NB4 (cell line): ENCODE results near the gene TMEM11.

ENCODE experiments used
- DNase-seq: peaks from one replicate; pipeline ENCODE4 v3.0.0; 2010; ENCODE audit warnings: low read depth
- H3K4me3 ChIP-seq: one replicate; pipeline ENCODE4 v1.5.1; 2011; ENCODE audit warnings: mild to moderate bottlenecking, low read depth, low read length, moderate library complexity
- MYC ChIP-seq: IDR thresholded peaks from 2 replicates; pipeline ENCODE4 v1.6.1; 2011; ENCODE audit warnings: low read depth, low read length
- POLR2A ChIP-seq: IDR thresholded peaks from 2 replicates; pipeline ENCODE4 v1.6.1; 2011; ENCODE audit warnings: mild to moderate bottlenecking; ENCODE audit not compliant: insufficient read length; ENCODE audit errors: extremely low read depth
- TF ChIP-seq, protein P1 (sequence below): IDR thresholded peaks from 2 replicates; pipeline ENCODE4 v1.6.1; 2011; ENCODE audit warnings: low read depth, low read length
- TF ChIP-seq, protein P2 (sequence below): IDR thresholded peaks from one replicate; pipeline ENCODE4 v1.5.1; 2012; ENCODE audit warnings: low read depth, low read length

The TMEM11 gene

DNA sequence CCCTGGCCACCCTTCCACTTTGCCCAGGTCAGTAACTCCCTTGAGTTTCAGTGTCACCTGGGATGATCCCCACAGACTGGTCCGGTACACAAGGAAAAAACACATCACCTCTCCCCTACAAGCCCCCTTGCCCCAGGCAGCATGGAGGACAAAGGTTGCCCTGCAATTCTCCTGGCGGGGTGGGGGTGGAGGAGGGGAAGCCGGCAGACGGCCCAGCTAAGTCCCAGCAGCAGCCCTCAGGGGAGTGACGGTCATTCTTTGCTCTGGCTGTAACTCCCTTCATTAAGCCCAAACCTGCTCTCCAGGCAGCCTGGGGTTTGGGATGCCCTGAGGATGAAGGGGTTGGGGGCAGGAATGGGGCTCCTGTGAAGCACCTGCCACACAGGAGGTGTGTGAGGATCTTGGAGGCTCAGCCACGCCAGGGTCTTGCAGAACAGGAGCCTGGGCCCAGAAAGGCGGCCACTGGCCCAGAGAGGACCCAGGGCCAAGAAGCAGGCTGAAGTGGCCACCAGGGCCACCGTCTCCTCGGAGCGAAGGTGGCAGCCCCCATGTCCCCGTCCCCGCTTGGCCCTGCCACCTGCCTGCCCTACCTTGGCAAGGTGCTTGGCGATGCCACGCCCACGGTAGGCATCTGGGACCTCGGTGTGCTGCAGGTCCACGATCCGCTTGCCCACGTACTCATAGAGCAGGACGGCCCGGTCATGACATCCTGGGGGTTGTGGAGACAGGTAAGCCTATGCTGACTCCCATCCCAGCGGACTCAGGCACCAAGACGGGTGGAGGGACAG is 29.7 kb upstream of the TMEM11 start:
- TF ChIP-seq, protein P1, sequence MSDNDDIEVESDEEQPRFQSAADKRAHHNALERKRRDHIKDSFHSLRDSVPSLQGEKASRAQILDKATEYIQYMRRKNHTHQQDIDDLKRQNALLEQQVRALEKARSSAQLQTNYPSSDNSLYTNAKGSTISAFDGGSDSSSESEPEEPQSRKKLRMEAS = no peak
- TF ChIP-seq MYC = no peak
- no peak for TF ChIP-seq POLR2A
- TF ChIP-seq, protein P2, sequence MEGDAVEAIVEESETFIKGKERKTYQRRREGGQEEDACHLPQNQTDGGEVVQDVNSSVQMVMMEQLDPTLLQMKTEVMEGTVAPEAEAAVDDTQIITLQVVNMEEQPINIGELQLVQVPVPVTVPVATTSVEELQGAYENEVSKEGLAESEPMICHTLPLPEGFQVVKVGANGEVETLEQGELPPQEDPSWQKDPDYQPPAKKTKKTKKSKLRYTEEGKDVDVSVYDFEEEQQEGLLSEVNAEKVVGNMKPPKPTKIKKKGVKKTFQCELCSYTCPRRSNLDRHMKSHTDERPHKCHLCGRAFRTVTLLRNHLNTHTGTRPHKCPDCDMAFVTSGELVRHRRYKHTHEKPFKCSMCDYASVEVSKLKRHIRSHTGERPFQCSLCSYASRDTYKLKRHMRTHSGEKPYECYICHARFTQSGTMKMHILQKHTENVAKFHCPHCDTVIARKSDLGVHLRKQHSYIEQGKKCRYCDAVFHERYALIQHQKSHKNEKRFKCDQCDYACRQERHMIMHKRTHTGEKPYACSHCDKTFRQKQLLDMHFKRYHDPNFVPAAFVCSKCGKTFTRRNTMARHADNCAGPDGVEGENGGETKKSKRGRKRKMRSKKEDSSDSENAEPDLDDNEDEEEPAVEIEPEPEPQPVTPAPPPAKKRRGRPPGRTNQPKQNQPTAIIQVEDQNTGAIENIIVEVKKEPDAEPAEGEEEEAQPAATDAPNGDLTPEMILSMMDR = no peak
- no peak overlapping the region for H3K4me3 ChIP-seq
- DNase-seq = no peak

DNA sequence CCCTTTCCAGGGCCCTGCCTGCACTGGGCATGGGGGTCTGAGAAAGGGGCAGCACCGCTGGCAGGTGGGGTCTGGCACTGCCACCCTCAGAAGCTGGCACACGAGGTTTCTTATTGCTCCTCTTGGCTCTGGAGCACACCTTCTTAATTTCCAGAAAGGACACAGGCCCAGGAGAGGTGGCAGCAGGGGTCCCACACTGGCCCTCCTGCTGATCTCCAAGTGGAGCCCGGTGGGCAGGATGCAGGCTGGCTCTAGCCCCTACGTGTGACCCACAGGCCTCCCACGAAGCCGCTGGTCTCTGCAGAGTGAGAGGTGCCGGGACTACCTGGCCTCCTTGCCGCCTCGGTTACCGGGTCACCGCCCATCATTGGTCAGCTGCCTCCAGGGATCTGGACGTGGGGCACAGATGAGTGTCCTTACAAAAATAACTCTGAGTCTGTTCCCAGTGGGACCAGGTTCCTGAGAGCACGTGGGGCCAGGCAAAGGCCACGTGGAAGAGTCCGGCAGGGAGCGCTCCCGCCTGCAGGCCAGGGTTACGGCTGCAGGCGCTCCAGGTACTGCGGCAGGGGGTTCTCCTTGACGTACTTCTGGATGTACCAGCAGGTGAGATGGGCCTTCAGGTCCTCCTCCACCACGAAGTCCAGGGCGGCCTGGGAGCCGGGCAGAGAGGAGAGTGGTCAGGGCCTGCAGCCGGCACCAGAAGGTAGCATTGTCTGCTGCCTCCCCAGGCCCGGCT is 29.0 kb upstream of the TMEM11 start:
- H3K4me3 ChIP-seq = no peak overlapping the region
- DNase-seq = no peak
- TF ChIP-seq POLR2A (no peak), MYC (no peak)
- TF ChIP-seq, protein P2 = no peak
- TF ChIP-seq, protein P1 = no peak

DNA sequence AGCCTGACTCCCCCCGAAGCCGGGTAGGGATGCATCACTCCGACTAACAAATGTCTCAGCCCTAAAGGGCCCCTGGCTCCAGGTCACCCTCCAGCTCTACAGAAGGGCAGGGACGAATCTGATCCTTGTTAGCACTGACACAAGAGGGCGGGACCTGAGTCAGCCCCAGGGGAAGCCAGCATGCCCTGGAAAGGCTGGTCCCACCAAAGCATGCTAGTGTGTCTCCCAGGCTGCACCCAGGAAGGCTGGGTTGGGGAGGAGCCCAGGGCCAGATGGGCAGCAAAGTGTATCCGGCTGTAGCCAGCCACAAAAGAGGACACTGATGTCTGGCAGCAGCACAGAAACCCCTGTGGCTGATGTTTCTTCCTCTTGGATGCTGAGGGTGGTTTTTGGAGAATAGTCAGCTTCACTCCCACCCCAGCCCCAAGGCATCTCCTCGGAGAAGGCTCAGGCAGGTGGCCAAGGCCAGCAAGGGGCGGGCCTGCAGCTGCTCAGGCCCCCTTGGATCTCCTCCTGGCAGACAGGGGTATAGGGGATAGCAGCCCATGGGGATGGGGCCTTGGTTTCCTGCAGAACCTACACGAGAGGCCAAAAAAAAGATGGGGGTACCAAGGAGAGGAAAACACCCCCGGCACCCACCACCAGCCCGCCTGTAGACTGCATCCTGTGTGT is 28.2 kb upstream of the TMEM11 start:
- no peak overlapping the region for H3K4me3 ChIP-seq
- no peak for DNase-seq
- TF ChIP-seq, protein P1 = no peak
- TF ChIP-seq POLR2A (no peak), MYC (no peak)
- TF ChIP-seq, protein P2 = no peak

DNA sequence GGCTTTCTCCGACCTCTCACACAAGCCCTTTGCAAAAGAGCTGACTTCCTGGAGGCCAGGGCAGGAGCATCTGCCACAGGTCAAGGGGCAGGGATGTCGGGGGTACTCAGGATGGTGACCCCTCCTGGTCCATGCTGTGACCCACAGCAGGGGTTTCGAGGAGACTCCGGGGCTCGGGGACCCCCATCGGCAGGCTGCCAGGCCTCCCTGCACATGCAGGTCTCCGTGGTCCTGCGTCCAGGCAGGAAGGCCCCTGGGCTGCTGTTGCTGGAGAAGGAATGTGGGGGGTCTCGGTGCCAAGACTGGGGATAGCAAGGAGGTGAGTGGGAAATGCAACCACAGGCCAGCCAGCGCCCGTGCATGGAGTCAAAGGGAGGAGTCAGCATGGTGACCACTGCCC is 27.6 kb upstream of the TMEM11 start:
- TF ChIP-seq POLR2A (no peak), MYC (no peak)
- TF ChIP-seq, protein P2 = no peak
- TF ChIP-seq, protein P1 = no peak
- no peak overlapping the region for H3K4me3 ChIP-seq
- DNase-seq = no peak

DNA sequence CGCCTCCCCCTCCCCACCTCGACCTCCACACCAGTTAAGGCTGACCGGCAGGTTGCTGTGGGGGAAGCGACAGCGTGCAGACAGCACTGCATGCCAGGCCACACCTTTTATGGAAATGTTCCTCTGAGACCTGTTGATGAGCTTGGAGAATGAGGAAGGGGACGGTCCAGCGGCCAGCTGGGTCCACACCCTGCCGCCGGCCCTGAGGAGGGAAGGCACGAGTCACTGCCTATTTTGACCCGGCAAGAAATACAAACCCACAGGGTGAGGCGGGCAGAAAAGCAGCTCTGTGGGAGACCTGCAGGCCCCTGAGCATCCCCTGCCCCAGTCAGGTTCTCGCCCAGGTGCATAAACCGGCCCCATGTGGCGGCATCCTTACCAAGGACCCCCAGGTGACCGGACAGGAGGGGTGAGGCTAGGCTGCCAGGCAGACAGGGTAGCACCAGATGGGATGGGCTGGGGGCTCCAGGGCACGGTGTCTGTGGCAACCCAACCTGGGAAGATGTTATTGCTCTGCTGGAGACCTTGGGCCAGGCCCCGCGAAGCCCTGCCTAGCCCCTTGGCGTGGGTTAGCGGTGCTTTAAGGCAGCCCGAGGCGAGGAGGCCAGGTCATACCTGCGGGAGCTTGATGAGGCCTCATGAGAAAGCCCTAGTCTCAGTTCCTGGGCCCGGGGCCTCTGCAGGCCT is 26.6 kb upstream of the TMEM11 start:
- TF ChIP-seq POLR2A (no peak), MYC (no peak)
- TF ChIP-seq, protein P1 = no peak
- TF ChIP-seq, protein P2 = no peak
- H3K4me3 ChIP-seq = no peak overlapping the region
- no peak for DNase-seq
